ENCODE data around the gene MSH5.

The MSH5 gene

GRCh38 chr6:31713465-31713864, 26.3 kb upstream of the MSH5 start:
- no peak for DNase-seq (ENCODE audit: low read depth, low spot score)

- DNase-seq (ENCODE audit: low read depth, low spot score), result no peak
Observed at GRCh38 chr6:31713991-31714684, 25.7 kb upstream of the MSH5 start.

GRCh38 chr6:31715022-31715958, 24.5 kb upstream of the MSH5 start, which contains the start of gene LY6G6D:
Gene LY6G6D, plus strand, starts transcription at chr6:31715348. Its CDS starts 8 bp downstream, at chr6:31715356.
- no peak for DNase-seq (ENCODE audit: low read depth, low spot score)

- no peak for DNase-seq (ENCODE audit: low read depth, low spot score)
Observed at GRCh38 chr6:31717499-31718222, 22.1 kb upstream of the MSH5 start.

- DNase-seq (ENCODE audit: low read depth, low spot score), result no peak
Observed at GRCh38 chr6:31718265-31718664, 21.5 kb upstream of the MSH5 start.

- no peak for DNase-seq (ENCODE audit: low read depth, low spot score)
Observed at GRCh38 chr6:31719001-31719400, 20.8 kb upstream of the MSH5 start.

GRCh38 chr6:31720196-31720770, 19.5 kb upstream of the MSH5 start:
- no peak for DNase-seq (ENCODE audit: low read depth, low spot score)

- DNase-seq (ENCODE audit: low read depth, low spot score), result no peak
Observed at GRCh38 chr6:31721351-31722020, 18.3 kb upstream of the MSH5 start, which contains the start of gene LY6G6C. Gene LY6G6C, minus strand, starts transcription at chr6:31721746. Its CDS starts 67 bp downstream, at chr6:31721679.

GRCh38 chr6:31722173-31722572, 17.6 kb upstream of the MSH5 start:
- no peak for DNase-seq (ENCODE audit: low read depth, low spot score)

- no peak for DNase-seq (ENCODE audit: low read depth, low spot score)
Observed at GRCh38 chr6:31723245-31723979, 16.4 kb upstream of the MSH5 start, which contains the start of gene MPIG6B. Gene MPIG6B, plus strand, starts transcription at chr6:31723373. Its CDS starts 11 bp downstream, at chr6:31723384.

GRCh38 chr6:31723980-31724691, 15.7 kb upstream of the MSH5 start:
- DNase-seq (ENCODE audit: low read depth, low spot score), result no peak

- no peak for DNase-seq (ENCODE audit: low read depth, low spot score)
Observed at GRCh38 chr6:31725502-31726350, 14.1 kb upstream of the MSH5 start.

- DNase-seq (ENCODE audit: low read depth, low spot score), result no peak
Observed at GRCh38 chr6:31727034-31727716, 12.6 kb upstream of the MSH5 start.

- DNase-seq (ENCODE audit: low read depth, low spot score), result no peak
Observed at GRCh38 chr6:31727717-31728671, 11.8 kb upstream of the MSH5 start.

- no peak for DNase-seq (ENCODE audit: low read depth, low spot score)
Observed at GRCh38 chr6:31728767-31729514, 10.9 kb upstream of the MSH5 start, which contains the start of gene DDAH2. Gene DDAH2, minus strand, starts transcription at chr6:31729299. Its CDS starts 138 bp downstream, at chr6:31729161.

- DNase-seq (ENCODE audit: low read depth, low spot score), result peak; percentile 43
Observed at GRCh38 chr6:31729515-31729978, 10.3 kb upstream of the MSH5 start.
